Measurements from ENCODE around the gene AKAP13.

GRCh38 chr15:85743392-85744055 lies 363.1 kb downstream of the AKAP13 start:
- TF ChIP-seq CTCF (IDR thresholded peaks at IDR 0.05) (no peak), EZH2 (IDR thresholded peaks at IDR 0.05) (no peak)

All from neural progenitor cell (in vitro differentiated cells).